Progenitor cell of endocrine pancreas (in vitro differentiated cells): ENCODE measurements around the gene CYP4F12. TPM values are rescaled to one million over a fixed set of nuclear protein-coding genes. Genes with fewer than 3 reads are reported as not detected.
"Not testable (repeated sequence)": the region's sequence is repeated elsewhere in the genome, so short reads cannot be mapped to it uniquely, and the experiment has no call there.

ENCODE experiments used
- DNase-seq: peaks from one replicate; pipeline ENCODE4 v3.0.0; 2021; ENCODE audit warnings: low spot score; ENCODE audit not compliant: unreplicated experiment
- H3K27ac Mint-ChIP-seq: 2 replicates; pipeline ENCODE4 v1.8.0; 2021; ENCODE audit warnings: mild to moderate bottlenecking, moderate library complexity, mixed read lengths
- H3K27me3 Mint-ChIP-seq: 2 replicates; pipeline ENCODE4 v1.8.0; 2021; ENCODE audit warnings: mixed read lengths
- H3K36me3 Mint-ChIP-seq: 2 replicates; pipeline ENCODE4 v1.8.0; 2022; ENCODE audit warnings: mixed read lengths; ENCODE audit not compliant: insufficient read depth
- H3K4me1 Mint-ChIP-seq: 2 replicates; pipeline ENCODE4 v1.8.0; 2021; ENCODE audit warnings: low read depth, mixed read lengths
- H3K4me3 Mint-ChIP-seq: 2 replicates; pipeline ENCODE4 v1.8.0; 2021; ENCODE audit warnings: low read depth, mild to moderate bottlenecking, moderate library complexity, mixed read lengths
- H3K9me3 Mint-ChIP-seq: 2 replicates; pipeline ENCODE4 v1.8.0; 2021; ENCODE audit warnings: low read depth, mixed read lengths
- CTCF ChIP-seq: fragments of 200-600 bp; sonication (generic); IDR thresholded peaks from one replicate; pipeline ENCODE4 v1.5.0; 2021; ENCODE audit warnings: antibody characterized with exemption, mild to moderate bottlenecking; ENCODE audit not compliant: unreplicated experiment
- total RNA-seq: library from RNA; stranded (reverse); gene quantifications from 2 replicates; pipeline ENCODE4 v1.2.1, GENCODE V29; 2021

CYP4F12 gene
- total RNA-seq, 1 donor from 2014 or later = not detected

GRCh38 chr19:15675560-15675959, 2.7 kb downstream of the CYP4F12 start:
- peaks cover 50% of the 10 kb centered on the region for H3K9me3 Mint-ChIP-seq
- H3K4me1 Mint-ChIP-seq = no peaks in the 10 kb centered on the region

GRCh38 chr19:15679089-15679488, 6.2 kb downstream of the CYP4F12 start:
- TF ChIP-seq CTCF = no peak
- H3K9me3 Mint-ChIP-seq = peaks cover 72% of the 10 kb centered on the region
- no peak for DNase-seq
- no peaks in the 10 kb centered on the region for H3K27me3 Mint-ChIP-seq
- no peaks in the 10 kb centered on the region for H3K4me1 Mint-ChIP-seq
- H3K36me3 Mint-ChIP-seq = peaks cover 2% of the 10 kb centered on the region
- no peak overlapping the region for H3K4me3 Mint-ChIP-seq
- H3K27ac Mint-ChIP-seq = no peak overlapping the region

More at GRCh38 chr19:15675560-15675959, 2.7 kb downstream of the CYP4F12 start:
- peaks cover 2% of the 10 kb centered on the region for H3K36me3 Mint-ChIP-seq
- no peaks in the 10 kb centered on the region for H3K27me3 Mint-ChIP-seq
- DNase-seq = no peak
- TF ChIP-seq CTCF = no peak
- H3K27ac Mint-ChIP-seq = no peak overlapping the region
- H3K4me3 Mint-ChIP-seq = no peak overlapping the region

GRCh38 chr19:15679865-15680264, 7.0 kb downstream of the CYP4F12 start:
- H3K9me3 Mint-ChIP-seq = peaks cover 71% of the 10 kb centered on the region
- H3K27me3 Mint-ChIP-seq, DNase-seq, H3K4me1 Mint-ChIP-seq, H3K4me3 Mint-ChIP-seq, H3K27ac Mint-ChIP-seq, H3K36me3 Mint-ChIP-seq: not testable (repeated sequence)

- H3K27ac Mint-ChIP-seq = no peak overlapping the region
- no peaks in the 10 kb centered on the region for H3K4me1 Mint-ChIP-seq
- peaks cover 71% of the 10 kb centered on the region for H3K9me3 Mint-ChIP-seq
- DNase-seq = no peak
- no peak overlapping the region for H3K4me3 Mint-ChIP-seq
- H3K27me3 Mint-ChIP-seq = no peaks in the 10 kb centered on the region
- TF ChIP-seq CTCF = no peak
- peaks cover 2% of the 10 kb centered on the region for H3K36me3 Mint-ChIP-seq
Measured at GRCh38 chr19:15680478-15681322, 7.8 kb downstream of the CYP4F12 start.

- Mint-ChIP-seq H3K27ac (no peak overlapping the region), H3K4me3 (no peak overlapping the region), H3K36me3 (peaks cover 4% of the 10 kb centered on the region), H3K9me3 (peaks cover 78% of the 10 kb centered on the region), H3K4me1 (no peaks in the 10 kb centered on the region), H3K27me3 (no peaks in the 10 kb centered on the region)
- TF ChIP-seq CTCF = no peak
- no peak for DNase-seq
Measured at GRCh38 chr19:15683411-15683810, 10.5 kb downstream of the CYP4F12 start.

GRCh38 chr19:15684828-15685227, 11.9 kb downstream of the CYP4F12 start:
- DNase-seq = no peak
- Mint-ChIP-seq H3K27ac (no peak overlapping the region), H3K36me3 (peaks cover 4% of the 10 kb centered on the region), H3K4me1 (no peaks in the 10 kb centered on the region), H3K9me3 (peaks cover 81% of the 10 kb centered on the region), H3K4me3 (no peak overlapping the region), H3K27me3 (no peaks in the 10 kb centered on the region)
- TF ChIP-seq CTCF = no peak
